Astrocyte of the cerebellum (primary cell): Measurements from ENCODE around the gene HSD17B12.
A peak's percentile ranks its signal among the peaks of the same experiment; 100 is the strongest.
"Not testable (repeated sequence)": the region's sequence is repeated elsewhere in the genome, so short reads cannot be mapped to it uniquely, and the experiment has no call there.

ENCODE experiments used
- DNase-seq: peaks from one replicate; pipeline ENCODE4 v3.0.0-alpha.2; 2011; ENCODE audit warnings: low read depth
- H3K4me3 ChIP-seq: 2 replicates; pipeline ENCODE4 v1.5.1; 2011; ENCODE audit warnings: mild to moderate bottlenecking, low read depth, low read length, moderate library complexity
- in situ Hi-C: cut with HindIII; loops from 2 replicates; pipeline ENCODE4 v1.10.0; 2017; ENCODE audit warnings: low sequenced_read_pairs
- TF ChIP-seq, protein P1 (sequence below): IDR thresholded peaks from 2 replicates; pipeline ENCODE4 v1.5.1; 2012; ENCODE audit warnings: low read length, low read depth, moderate library complexity, mild to moderate bottlenecking; ENCODE audit errors: missing control alignments

Gene HSD17B12

DNA sequence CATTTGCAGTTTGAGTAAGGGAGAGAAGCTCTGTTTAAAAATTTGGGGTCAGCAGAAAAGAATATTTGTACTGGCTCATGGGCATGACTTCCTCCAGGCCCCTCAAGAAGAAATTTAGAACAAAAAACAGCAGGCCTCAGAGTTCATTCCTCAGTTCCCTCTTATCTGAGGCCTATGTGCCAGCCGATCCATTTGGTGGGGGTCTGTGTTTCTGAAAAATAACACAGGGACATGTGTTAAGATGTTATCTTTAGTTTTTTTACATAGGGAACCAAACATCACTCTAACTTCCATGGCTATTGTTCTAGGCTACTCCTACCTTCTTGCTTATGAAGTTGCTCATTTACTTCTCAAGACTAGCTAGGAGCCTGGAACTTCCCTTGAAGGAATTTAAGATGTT, 16.2 kb upstream of the HSD17B12 start:
- TF ChIP-seq, protein P1, sequence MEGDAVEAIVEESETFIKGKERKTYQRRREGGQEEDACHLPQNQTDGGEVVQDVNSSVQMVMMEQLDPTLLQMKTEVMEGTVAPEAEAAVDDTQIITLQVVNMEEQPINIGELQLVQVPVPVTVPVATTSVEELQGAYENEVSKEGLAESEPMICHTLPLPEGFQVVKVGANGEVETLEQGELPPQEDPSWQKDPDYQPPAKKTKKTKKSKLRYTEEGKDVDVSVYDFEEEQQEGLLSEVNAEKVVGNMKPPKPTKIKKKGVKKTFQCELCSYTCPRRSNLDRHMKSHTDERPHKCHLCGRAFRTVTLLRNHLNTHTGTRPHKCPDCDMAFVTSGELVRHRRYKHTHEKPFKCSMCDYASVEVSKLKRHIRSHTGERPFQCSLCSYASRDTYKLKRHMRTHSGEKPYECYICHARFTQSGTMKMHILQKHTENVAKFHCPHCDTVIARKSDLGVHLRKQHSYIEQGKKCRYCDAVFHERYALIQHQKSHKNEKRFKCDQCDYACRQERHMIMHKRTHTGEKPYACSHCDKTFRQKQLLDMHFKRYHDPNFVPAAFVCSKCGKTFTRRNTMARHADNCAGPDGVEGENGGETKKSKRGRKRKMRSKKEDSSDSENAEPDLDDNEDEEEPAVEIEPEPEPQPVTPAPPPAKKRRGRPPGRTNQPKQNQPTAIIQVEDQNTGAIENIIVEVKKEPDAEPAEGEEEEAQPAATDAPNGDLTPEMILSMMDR: no peak
- no peak for DNase-seq
- H3K4me3 ChIP-seq: no peak overlapping the region
- in situ Hi-C loops: no loop called here

DNA sequence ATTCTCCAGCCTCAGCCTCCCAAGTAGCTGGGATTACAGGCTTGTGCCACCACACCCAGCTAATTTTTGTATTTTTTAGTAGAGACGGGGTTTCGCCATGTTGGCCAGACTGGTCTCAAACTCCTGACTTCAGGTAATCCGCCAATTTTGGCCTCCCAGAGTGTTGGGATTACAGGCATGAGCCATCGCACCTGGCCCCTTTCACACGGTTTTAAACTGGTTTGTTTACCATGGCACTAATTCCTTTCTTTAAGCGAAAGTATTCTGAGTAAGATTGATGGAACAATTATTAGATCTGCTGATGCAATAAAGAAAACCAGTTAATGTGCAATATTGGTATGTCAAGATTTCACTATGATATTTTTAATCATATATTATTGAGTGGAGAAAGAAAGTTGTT, 9.3 kb upstream of the HSD17B12 start:
- H3K4me3 ChIP-seq, DNase-seq, in situ Hi-C loops: not testable (repeated sequence)

DNA sequence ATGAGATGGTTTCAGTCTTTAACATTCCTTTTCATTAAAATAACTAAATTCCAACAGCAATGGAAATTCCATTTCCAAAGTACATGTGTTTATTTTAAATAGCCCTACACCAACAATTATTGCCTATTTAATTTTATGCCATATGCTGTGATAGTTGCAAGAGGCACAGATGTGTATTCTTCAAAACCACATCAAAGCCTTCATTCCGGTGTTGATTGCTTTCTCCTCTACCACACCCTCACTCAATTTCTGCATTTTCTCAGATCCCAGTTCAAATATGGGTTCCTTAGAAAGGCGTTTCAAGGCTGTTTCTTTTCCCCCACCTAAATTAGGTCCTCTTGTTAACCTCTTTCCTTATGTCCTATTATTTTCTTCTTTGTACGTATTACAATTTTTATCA, 6.0 kb upstream of the HSD17B12 start:
- TF ChIP-seq, protein P1: no peak
- DNase-seq: no peak
- in situ Hi-C loops: no loop called here

DNA sequence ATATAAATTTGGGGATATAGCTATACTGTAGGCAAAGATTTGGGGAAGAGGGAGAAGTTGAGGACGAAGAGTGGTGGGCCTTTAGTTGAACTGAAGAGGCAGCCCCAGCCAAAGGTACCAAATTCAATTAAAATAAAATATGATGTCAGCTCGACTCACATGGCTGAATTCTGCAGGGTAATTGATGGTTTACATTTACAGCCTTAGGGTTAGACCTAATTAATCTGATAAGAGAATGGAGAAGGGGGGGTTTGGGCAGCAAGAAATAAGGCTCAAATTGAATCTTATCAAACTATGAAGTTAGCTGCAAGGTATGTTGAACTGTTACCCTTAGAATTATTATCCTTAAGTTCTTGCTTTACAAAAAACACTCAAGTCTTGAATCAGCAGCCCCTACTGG, 3.6 kb upstream of the HSD17B12 start:
- no peak for DNase-seq
- H3K4me3 ChIP-seq: no peak overlapping the region
- in situ Hi-C loops: no loop called here
- TF ChIP-seq, protein P1: no peak

More for the DNA sequence above, 6.0 kb upstream of the HSD17B12 start:
- H3K4me3 ChIP-seq: no peak overlapping the region

DNA sequence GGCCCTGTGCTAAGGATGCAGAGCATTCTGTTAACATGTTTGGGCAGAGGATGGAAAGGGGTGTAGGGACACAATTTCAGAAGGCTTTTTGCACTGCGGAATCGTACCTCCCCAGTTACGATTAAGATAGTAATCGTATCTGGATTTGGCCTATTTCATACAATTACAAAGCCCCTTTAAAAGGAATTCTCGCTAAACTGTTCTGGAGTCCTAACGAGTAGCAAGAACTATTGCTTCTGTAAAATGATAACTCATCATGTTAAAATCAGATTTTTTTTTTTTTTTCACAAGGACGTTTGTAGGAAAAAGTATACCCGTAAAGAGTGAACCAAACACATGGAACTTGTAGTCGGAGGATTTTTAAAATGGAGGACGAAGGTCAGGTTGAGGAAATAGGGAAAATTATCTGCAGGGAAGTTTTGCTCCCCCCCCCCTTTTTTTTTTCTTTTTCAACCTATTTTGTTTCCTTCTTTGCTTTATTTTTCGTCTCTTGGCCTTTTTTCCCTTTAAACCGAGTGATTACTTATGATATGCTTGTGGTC, 934 bp downstream of the HSD17B12 start:
- DNase-seq: no peak
- TF ChIP-seq, protein P1: no peak
- in situ Hi-C loops: no loop called here
- peak overlapping the region; percentile 83 for H3K4me3 ChIP-seq

DNA sequence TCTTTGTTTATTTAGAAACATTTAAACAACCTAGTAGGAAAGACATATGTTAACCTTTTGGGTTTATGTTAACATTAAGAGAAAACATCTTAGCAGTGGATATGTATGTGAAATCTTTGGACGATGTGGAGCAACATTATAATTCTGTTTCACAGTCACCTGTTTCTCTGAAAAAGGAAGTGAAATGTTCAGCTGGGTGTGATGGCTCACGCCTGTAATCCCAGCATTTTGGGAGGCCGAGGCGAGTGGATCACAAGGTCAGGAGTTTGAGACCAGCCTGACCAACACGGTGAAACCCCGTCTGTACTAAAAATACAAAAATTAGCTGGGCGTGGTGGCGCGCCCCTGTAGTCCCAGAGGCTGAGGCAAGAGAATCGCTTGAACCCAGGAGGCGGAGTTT, 1.5 kb downstream of the HSD17B12 start:
- in situ Hi-C loops, DNase-seq: not testable (repeated sequence)
- H3K4me3 ChIP-seq: peak overlapping the region; percentile 83

DNA sequence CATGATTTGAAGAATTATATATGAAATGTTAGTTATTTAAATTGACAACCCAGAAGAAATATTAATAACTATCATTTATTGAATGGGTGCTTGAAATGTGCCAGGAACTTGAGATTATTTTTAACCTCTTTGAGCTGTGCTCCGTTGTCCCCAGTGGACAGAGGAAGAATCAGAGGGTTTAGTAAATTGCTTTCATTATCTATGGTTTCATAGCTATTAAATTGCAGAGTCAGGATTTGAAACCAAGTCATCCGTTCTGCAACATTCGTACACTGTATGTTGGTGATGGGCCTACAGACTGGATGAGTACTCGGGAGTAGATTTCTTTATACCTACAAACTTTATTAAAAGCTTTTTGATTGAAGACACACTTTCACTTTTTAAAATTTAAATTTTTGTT, 4.9 kb downstream of the HSD17B12 start:
- no peak overlapping the region for H3K4me3 ChIP-seq
- DNase-seq: no peak
- TF ChIP-seq, protein P1: peak; percentile 19
- in situ Hi-C loops: no loop called here

DNA sequence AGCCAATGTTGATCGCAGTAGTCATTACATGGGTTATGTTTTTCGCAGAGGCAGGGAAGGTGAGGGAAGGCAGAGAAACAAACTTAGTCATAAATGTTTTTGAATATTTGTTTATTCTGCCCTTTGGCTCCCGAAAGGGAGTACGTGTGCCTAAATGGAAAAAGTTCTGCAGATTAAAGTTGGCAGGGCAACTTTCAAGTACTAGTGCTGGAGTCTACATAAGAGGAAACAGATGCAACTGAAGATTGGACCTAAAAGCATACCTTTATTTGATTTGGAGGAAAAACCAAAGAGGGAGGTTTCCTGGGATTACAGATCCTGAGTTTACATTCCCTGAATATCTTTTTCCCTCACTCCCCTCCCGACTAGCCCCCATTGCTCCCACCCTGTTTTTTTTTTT, 5.7 kb downstream of the HSD17B12 start:
- TF ChIP-seq, protein P1: no peak
- no peak for DNase-seq
- no peak overlapping the region for H3K4me3 ChIP-seq
- in situ Hi-C loops: no loop called here
